Endodermal cell (in vitro differentiated cells): ENCODE results near the gene EMX1. TPM values are rescaled to one million over a fixed set of nuclear protein-coding genes. Genes with fewer than 3 reads are reported as not detected.

Experiments used
- DNase-seq: peaks from one replicate; pipeline ENCODE4 v3.0.0-alpha.2; 2017
- H3K27ac ChIP-seq: 2 replicates; pipeline ENCODE4 v1.5.1; 2013; ENCODE audit warnings: mild to moderate bottlenecking, low read depth, low read length, moderate library complexity
- H3K27me3 ChIP-seq: 2 replicates; pipeline ENCODE4 v1.6.1; 2013; ENCODE audit warnings: mild to moderate bottlenecking, low read length, moderate library complexity; ENCODE audit not compliant: insufficient read depth, control insufficient read depth, poor library complexity, severe bottlenecking
- H3K36me3 ChIP-seq: 2 replicates; pipeline ENCODE4 v1.7.0; 2013; ENCODE audit warnings: mild to moderate bottlenecking, low read length, moderate library complexity; ENCODE audit not compliant: control insufficient read depth, insufficient read depth
- H3K4me1 ChIP-seq: one replicate; pipeline ENCODE4 v1.7.0; 2013; ENCODE audit warnings: low read length; ENCODE audit not compliant: control insufficient read depth, insufficient read depth
- H3K4me3 ChIP-seq: 2 replicates; pipeline ENCODE4 v1.5.1; 2013; ENCODE audit warnings: mild to moderate bottlenecking, low read length, moderate library complexity
- H3K9ac ChIP-seq: 2 replicates; pipeline ENCODE4 v1.6.1; 2013; ENCODE audit warnings: mild to moderate bottlenecking, low read length, moderate library complexity; ENCODE audit not compliant: poor library complexity, severe bottlenecking; ENCODE audit errors: extremely low read depth
- H3K9me3 ChIP-seq: 2 replicates; pipeline ENCODE4 v1.6.1; 2013; ENCODE audit warnings: mild to moderate bottlenecking, low read length, moderate library complexity; ENCODE audit not compliant: control insufficient read depth
- H3K27ac Mint-ChIP-seq: 2 replicates; pipeline ENCODE4 v1.8.0; 2020; ENCODE audit warnings: mixed read lengths
- H3K27me3 Mint-ChIP-seq: 2 replicates; pipeline ENCODE4 v1.8.0; 2021; ENCODE audit warnings: mild to moderate bottlenecking, mixed read lengths; ENCODE audit not compliant: insufficient read depth
- H3K36me3 Mint-ChIP-seq: 2 replicates; pipeline ENCODE4 v1.8.0; 2020; ENCODE audit warnings: low read depth, mixed read lengths
- H3K4me1 Mint-ChIP-seq: 2 replicates; pipeline ENCODE4 v1.8.0; 2020; ENCODE audit warnings: mixed read lengths
- H3K4me3 Mint-ChIP-seq: 2 replicates; pipeline ENCODE4 v1.8.0; 2020; ENCODE audit warnings: mild to moderate bottlenecking, moderate library complexity, mixed read lengths
- H3K9me3 Mint-ChIP-seq: 2 replicates; pipeline ENCODE4 v1.8.0; 2020; ENCODE audit warnings: mild to moderate bottlenecking, mixed read lengths
- WGBS, 2 experiments: methylation state at CpG; one replicate each; pipeline versions ENCODE4 v1.1.5 to v1.1.7; 2013; ENCODE audit warnings: missing lambda C conversion rate in 2 of 2, mixed read lengths in 1 of 2; ENCODE audit not compliant: insufficient coverage in 1 of 2, insufficient read length in 1 of 2; 5-methylcytosine and 5-hydroxymethylcytosine counted together
- total RNA-seq, 2 donors: library from RNA; stranded (reverse); fragmentation: NEBNext Ultra II Directional in 1 of 2; extraction: Animal tissue kit (Norgen Biotek cat#: 25700) in 1 of 2; gene quantifications; 2 replicates in 1 of 2; 3 replicates in 1 of 2; pipeline ENCODE4 v1.2.1, GENCODE V29; 2021
- TF ChIP-seq, protein P1 (sequence below): fragments of 200-600 bp; sonication (generic); conservative IDR thresholded peaks from 2 replicates; pipeline ENCODE4 v1.5.0; 2021; ENCODE audit warnings: antibody characterized with exemption, mild to moderate bottlenecking

EMX1 gene
- total RNA-seq, 2 donors from 2014 or later, result 0.35 to 1.1 TPM

GRCh38 chr2:72964146-72964525, 46.8 kb downstream of the EMX1 start:
- Histone ChIP-seq H3K9me3 (no peaks in the 10 kb centered on the region), H3K9ac (no peak overlapping the region), H3K4me1 (peaks cover 10% of the 10 kb centered on the region), H3K4me3 (no peak overlapping the region), H3K27ac (no peak overlapping the region), H3K27me3 (no peaks in the 10 kb centered on the region), H3K36me3 (no peaks in the 10 kb centered on the region)
- no peak for DNase-seq
- Mint-ChIP-seq H3K4me1 (peaks cover 22% of the 10 kb centered on the region), H3K9me3 (no peaks in the 10 kb centered on the region), H3K27me3 (no peaks in the 10 kb centered on the region), H3K36me3 (peaks cover 16% of the 10 kb centered on the region), H3K4me3 (no peak overlapping the region), H3K27ac (no peak overlapping the region)
- TF ChIP-seq, protein P1, sequence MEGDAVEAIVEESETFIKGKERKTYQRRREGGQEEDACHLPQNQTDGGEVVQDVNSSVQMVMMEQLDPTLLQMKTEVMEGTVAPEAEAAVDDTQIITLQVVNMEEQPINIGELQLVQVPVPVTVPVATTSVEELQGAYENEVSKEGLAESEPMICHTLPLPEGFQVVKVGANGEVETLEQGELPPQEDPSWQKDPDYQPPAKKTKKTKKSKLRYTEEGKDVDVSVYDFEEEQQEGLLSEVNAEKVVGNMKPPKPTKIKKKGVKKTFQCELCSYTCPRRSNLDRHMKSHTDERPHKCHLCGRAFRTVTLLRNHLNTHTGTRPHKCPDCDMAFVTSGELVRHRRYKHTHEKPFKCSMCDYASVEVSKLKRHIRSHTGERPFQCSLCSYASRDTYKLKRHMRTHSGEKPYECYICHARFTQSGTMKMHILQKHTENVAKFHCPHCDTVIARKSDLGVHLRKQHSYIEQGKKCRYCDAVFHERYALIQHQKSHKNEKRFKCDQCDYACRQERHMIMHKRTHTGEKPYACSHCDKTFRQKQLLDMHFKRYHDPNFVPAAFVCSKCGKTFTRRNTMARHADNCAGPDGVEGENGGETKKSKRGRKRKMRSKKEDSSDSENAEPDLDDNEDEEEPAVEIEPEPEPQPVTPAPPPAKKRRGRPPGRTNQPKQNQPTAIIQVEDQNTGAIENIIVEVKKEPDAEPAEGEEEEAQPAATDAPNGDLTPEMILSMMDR, result no peak
- 88% methylated on average over 5 to 6 of the region's 6 CpGs for WGBS, 2 experiments

DNA sequence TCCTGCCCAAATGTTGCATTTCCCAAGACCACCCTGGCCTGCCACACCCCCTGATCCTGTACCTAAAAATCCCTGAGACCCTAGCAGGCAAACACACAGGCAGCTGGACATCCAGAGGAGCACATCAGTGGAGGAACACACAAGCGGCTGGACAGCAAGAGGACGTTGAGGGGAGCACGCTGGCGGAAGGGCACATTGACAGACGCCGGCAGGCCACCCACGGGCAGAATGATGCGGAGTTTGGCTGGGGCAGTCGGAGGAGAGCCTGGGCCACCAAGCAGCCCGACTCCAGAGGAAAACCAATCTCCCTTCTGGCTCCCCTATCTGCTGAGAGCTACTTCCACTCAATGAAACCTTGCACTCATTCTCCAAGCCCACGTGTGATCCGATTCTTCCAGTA, 47.7 kb downstream of the EMX1 start:
- Histone ChIP-seq H3K36me3 (no peaks in the 10 kb centered on the region), H3K27me3 (no peaks in the 10 kb centered on the region), H3K9me3 (no peaks in the 10 kb centered on the region), H3K4me1 (peaks cover 10% of the 10 kb centered on the region), H3K9ac (no peak overlapping the region), H3K27ac (no peak overlapping the region), H3K4me3 (no peak overlapping the region)
- TF ChIP-seq, protein P1, result no peak
- Mint-ChIP-seq H3K4me3 (no peak overlapping the region), H3K27me3 (no peaks in the 10 kb centered on the region), H3K9me3 (no peaks in the 10 kb centered on the region), H3K4me1 (peaks cover 26% of the 10 kb centered on the region), H3K27ac (no peak overlapping the region), H3K36me3 (peaks cover 12% of the 10 kb centered on the region)
- 87 to 94% methylated on average over 10 to 12 of the region's 12 CpGs for WGBS, 2 experiments
- DNase-seq, result no peak

DNA sequence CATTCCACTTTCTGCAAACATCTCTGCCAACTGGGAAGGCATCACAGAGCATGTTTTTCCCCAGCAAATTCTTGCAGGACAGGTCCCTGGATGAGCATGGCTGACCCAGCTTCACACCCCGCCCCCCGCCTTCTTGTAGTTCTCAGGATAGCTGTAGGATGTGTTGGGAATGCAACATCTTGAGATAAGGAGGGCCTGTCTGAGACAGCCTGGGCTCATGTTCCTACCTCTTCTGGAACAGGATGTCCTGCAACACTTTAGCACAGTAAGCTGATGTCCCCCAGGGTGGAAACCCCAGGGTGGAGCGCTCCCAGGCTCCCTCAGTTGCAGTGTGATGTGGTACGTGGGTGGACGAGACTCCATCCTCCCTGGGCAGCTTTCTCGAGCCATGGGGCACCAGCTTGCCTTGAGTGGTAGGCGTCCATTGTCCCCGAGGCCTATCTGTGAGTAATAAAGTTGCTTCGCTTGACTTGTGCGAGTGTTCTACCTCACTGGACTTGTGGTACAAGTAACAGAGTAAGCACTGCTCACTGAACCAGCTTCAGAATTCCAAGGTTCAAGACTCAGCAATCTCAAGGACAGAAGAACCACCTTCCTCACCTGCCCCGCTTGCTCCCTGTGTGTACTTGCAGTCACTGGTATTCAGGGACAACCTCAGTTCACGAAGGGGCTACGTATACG, 48.6 kb downstream of the EMX1 start:
- TF ChIP-seq, protein P1, result no peak
- Histone ChIP-seq H3K4me3 (no peak overlapping the region), H3K27ac (no peak overlapping the region), H3K27me3 (no peaks in the 10 kb centered on the region), H3K9me3 (no peaks in the 10 kb centered on the region), H3K4me1 (peaks cover 10% of the 10 kb centered on the region), H3K9ac (no peak overlapping the region), H3K36me3 (no peaks in the 10 kb centered on the region)
- Mint-ChIP-seq H3K36me3 (peaks cover 3% of the 10 kb centered on the region), H3K27me3 (no peaks in the 10 kb centered on the region), H3K4me3 (no peak overlapping the region), H3K9me3 (no peaks in the 10 kb centered on the region), H3K4me1 (peaks cover 33% of the 10 kb centered on the region), H3K27ac (no peak overlapping the region)
- DNase-seq, result peak; percentile 66
- 92 to 98% methylated on average over 12 to 14 of the region's 14 CpGs for WGBS, 2 experiments
